ENCODE measurements around the gene GALNT14.
A peak's percentile ranks its signal among the peaks of the same experiment; 100 is the strongest.

Gene GALNT14

DNA sequence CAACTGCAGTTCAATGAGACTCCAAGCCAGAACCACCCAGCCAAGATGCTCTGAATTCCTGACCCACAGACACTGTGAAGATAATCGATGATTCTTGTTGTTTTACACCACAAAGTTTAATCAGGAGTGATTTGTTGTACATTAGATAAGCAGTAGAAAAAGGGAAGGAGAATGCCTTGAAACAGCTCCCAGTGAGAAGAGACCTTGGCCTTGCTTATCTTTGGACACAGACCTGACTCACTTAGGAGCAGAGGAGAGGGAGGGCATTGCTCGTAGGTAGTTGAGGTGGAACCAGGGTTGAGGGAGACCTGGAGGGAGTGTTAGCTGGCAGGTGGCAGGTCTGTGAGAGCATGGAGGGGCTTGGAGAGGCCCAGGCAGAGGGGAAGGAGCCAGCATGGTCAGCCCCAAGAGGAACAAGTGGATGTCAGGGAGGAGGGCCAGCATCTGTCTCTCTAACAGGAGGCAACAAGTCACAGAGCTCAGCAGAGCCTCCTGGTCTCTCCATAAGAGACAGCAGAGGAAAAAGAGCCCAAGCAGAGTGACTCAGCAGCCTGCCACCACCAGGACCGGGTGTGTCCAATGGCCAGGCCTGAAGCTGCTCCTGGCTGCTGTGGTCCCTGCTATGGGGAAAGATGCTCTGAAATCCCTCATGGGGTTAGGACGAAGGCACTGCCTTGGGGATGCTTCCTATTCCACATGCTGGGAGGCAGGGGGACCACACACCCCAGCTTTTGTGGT, 169.4 kb downstream of the GALNT14 start:
- no peak for DNase-seq

DNA sequence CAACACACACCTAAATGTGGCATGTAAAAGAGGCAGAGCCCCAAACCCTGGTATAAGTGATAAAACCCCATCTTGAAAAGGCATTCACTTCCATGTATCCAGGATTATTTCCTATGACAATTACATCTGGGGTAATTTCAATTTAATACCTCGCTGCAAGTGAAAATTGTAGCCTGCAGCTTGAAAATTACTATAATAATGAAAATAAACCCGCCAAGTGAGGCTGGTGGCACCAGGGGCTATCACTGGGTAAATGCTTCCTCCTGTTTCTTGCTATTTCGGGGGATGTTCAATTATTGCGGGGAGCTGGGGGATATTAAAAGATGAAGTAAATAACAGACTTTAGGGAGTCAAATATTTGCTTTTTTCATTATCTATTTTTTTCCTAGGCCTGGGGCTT, 171.5 kb downstream of the GALNT14 start:
- no peak for DNase-seq

DNA sequence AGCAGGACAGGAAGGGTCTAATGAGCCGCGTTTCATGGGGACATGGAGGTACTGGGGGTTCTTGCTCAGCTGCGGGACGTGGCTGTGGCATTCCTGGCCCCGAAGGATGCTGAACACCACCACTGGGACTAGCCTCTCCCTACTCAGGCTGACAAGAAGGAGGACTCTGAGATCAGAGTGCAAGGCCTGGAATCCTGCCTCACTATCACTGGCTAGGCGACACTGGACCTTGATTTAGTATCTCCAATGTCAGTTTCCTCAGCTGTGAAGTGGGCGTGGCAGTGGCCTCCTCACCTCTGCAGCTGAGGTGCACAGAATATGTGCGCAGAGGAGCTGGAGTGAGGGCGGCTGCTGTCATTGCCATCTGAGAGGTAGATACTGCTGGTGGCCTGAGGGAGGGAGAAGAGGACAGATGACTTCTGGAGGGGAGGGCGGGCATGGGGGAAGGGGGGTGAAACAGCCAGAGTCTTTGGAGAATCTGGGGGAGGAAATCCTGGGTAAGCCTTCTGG, 173.2 kb downstream of the GALNT14 start:
- DNase-seq: no peak

DNA sequence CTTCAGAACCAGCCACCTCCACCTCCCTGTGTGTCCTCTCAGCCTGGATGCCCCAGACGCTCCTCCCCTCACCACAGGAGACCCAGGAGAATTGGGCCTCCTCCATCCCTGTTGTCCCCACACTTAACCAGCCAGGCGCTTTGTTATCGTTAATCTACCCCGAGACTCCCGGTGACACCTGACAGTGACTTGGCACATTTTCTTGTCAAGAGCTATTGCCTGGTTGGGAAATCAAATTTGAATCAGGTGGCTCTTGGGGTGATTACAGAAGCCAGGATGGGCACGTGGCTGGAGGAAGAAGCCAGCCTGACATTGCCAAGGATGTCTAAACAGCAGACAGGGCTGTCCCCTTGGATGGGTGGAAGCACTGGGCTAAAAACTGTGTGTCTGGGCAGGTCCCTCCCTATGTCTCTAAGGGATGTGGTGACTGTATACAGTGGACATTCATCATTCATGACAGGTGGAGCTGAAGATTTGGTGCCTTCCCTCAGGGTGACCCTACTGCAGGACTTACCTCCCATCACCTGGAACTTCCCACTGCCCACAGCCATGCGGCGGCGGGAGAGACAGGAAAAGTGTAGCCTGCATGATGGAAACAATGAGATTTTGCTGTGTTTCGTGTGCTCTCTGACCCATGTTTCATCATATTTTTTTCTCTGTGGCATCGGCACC, 173.8 kb downstream of the GALNT14 start:
- DNase-seq: no peak

DNA sequence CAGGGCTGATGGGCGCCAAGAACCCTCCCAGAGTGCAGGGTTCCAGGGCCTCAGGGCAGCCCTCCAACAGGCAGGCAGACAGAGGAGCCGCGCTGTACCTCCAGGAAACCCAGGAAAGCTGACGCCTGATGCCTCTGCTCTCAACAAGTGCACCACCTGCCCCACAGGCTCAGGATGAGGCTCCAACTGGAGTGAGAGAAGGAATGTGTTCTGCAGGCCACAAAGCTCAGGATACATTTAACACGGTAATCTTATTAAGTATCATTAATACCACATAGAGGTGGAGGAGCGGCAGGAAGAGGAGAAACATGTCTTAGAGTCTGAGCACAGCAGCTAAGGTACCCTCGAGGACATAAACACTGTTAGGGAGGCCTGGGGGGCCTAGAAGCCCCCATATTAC, 175.1 kb downstream of the GALNT14 start:
- DNase-seq: no peak

DNA sequence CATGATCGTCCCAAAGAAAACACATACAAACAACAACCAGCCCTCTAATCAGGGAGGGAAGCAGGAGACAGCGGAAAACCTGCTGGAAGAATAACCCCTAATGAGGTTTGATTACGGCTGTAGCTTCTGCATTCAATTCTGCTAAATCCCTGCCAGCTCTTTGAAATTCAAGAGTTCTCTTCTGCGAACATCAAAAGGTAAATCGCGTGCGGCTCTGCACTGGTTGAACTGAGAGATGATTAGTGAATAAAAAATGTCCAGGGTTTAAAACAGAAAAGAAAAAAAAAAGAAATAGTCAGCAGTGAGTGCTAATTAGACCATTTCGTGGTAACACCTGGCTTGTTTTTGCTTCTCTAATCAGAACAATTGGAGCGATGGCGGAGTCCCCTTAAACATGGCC, 178.0 kb downstream of the GALNT14 start:
- no peak for DNase-seq

DNA sequence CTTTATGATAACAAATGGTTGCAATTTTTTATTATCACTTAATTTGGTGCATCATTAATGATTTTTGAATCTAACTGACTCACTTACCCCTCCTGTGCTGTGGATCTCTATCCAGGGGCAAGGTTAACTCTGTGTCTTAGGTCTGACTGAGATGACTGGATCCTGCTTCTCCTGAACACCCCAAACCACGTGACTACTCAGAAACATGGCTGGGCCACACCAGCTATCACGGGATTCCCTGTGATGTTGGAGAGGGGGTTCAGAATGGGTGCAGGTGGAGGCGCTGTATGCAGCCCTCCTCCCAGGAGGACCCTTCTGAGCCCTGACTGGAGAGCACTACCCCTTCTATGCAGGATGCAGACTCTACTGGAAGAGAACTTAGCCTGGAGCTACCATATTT, 178.6 kb downstream of the GALNT14 start:
- DNase-seq: no peak

DNA sequence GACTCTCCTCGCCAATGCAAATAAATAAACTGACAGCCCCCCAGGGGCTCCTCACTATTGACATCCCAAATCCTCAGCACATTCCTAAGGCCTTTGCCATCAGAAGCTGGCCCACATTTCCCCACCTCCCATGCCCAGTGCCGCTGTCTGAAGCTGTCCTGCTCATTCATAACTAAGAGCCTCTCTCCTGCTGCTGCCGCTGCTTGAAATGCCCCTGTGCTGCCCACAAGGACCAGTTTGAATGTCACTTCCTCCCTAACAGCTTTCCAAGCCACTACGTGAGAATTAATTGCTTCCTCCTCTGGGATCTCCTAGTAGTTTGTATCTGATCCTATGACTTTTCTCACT, 179.3 kb downstream of the GALNT14 start:
- DNase-seq: no peak

DNA sequence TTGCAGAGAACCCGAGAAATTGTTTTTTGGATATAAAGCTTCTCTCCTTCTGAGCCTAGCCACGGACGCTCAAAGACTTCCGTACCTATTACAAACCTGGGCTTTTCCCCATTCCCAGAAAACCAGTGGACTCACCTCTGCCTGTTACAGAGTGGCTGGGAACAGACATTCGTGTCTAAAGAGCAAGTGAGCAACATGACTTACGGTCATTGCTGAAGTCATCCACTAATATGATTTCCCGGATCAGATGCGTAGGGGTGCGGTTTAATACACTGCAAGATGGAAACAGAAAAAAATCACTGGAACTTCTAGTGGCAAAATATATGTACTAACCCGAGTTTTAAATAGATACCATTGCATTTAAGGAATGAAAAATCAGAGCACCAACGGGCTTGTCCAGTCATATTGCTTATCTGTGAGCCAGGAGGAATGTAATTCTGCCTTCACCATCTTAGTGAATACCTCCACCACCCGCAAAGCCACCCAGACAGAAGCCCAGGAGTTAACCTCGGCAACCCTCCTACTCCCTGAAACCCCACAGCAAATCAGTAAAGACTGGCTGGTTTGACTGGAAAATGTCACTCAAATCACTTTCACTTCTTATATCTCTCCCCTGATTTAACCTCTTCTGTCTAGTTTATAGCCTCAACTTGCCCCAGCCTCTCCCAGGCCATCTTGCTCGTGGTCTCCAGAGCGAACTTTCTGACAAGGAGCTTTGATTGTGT, 179.9 kb downstream of the GALNT14 start:
- no peak for DNase-seq

DNA sequence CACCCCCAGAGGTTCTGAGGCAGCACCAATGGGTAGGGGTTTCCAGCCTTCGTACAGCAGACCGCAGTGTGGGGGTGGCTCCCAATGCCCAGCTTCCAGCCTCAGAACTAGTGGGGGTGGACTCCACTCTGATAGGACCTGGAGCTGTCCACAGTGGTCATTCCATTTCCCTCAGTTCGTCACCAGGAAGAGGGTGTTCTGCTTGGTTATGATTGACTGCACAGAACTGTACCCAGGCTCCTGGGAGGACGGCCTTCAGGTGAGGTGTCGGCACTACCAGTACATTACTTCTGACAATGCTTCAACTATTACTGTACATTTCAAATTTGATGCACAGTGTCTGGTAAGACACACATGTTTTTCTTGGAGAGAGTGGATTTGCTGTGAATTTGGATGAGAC, 180.6 kb downstream of the GALNT14 start:
- DNase-seq: no peak

DNA sequence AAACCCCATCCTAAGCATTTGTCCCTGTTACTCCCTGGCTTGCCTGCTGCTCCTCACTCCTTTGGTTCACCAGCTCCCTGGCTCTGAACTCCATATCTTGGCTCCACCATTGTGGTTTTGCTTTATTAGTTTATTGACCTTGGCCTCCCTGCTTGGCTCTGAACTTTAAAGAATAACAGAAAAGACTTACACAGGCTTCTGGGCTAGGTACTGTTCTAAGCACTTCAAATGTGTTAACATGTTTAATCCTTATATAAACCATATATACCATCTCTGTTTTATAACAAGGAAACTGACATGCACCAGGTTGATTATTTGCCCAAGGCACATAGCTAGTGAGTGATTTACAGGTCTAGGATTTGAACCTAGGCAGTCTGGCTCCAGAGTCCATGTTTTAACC, 181.2 kb downstream of the GALNT14 start:
- no peak for DNase-seq

DNA sequence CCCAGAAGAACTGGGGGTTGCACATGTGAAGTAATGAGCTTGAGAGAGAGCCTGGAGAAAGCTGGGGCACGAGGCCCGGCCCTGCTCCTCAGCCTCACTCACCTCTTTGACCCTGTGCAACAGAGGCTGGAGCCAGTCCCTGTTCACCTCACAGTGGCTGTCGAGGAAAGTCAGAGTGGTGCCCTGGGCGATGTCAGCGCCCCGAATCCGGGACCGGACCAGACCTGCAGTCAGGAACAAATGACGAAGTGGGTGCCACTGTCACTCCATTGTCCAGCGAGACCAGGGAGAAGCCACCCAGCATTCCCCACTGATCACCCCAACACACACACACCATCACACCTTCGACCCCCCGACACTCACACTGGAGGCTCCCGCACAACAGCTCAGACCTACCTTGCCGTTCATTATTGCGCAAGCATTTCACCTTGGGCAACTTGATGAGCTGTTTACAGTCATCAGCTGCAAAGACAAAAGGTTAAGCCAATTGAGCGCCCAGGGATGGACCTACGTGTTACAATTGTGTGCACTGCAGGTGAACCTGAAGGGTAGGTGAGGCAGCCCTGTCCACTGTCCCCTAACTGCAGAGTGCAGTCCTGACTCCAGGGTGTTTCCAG, 182.6 kb downstream of the GALNT14 start:
- no peak for DNase-seq

DNA sequence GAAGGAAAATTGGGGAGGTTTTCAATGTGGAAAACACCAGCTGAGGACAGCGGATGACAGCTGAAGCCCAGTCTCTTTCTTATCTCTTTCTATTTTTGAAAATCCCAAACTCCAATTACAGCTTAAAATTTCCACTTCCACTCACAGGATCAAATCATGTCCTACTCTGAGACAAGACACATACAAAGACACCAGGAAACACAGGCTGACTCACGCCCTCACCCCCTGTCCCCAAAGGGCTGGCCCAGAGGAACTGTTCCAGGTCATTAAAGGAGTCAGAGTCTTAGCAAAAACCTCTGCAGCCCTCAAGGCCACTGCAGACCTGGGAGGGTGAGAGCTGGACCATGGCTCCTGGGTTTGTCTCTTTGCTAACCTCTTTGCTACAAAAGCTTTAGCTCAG, 187.9 kb downstream of the GALNT14 start:
- DNase-seq: no peak

DNA sequence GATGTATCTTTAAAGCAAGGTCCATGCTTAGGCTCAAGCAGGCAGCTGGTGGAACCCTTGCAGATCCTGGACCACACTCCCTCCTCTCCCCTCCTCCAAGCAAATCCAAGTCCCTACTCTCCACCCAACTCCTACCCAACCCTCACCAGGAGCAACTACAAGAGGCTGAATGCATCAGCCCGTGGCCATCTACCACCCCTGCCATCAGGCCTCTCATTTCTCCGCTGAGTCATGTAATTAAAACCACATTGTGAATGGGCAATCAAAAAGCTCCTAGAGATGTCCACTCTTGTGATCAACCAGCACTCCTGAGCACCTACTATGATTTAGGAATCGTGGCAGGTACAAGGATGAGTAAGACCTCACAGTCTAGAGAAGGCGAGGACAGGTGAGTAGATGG, 188.8 kb downstream of the GALNT14 start:
- DNase-seq: no peak

DNA sequence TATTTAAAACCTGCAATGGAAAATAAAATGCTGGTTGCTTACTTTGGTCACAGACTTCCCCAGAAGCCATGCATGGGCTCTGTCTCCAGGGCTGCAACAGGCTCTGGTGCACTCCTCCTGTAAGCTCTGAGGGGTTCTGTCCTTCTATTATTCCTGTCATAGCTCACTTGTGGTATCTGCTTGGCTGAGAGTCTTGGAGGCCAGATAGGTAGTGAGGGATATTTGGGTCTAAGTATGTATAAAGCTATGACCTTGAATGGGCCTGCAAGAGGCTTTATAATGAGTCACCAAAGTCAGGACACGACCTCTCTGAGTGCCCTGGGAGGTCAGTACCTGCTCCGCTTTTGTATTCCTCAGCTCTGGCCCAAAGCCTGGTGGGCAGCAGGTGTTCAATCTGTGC, 189.4 kb downstream of the GALNT14 start:
- DNase-seq: no peak

DNA sequence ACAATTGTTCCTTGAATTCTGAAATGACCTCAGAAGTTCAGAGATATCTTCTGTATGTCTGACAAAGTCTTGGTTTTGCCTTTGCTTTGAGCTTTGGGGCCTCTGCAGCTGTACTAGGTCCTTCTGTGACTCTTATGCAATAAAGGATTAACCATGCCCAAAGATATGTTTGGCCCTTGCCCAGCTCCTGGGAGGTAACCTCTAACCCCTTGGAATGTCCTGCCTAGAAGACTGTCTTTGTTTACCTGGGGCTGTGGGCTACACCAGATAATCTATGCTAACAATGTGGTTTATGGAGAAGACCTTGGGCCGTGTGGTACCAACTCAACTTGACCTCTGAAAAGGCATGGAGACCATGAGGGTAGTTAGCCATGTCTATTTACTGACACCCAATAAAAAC, 190.1 kb downstream of the GALNT14 start:
- DNase-seq: peak; percentile 10

DNA sequence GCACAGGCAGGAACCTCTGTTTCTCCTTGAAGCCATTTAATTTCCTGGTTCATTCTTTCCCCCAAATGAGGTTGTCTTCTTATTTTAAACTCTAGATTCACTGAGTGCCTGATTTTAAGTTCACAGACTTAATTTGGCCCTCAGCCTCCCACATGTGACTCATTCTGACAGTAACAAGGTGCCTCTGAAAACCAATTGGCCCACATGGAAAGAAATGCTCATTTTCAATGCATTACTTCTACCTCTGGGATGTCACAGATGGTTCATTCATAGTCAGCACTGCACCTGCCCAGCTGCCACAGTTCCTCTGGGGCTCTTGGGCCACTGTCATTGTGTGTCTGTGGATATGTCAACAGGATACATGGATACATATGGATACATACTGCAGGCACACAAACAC, 190.6 kb downstream of the GALNT14 start:
- no peak for DNase-seq

DNA sequence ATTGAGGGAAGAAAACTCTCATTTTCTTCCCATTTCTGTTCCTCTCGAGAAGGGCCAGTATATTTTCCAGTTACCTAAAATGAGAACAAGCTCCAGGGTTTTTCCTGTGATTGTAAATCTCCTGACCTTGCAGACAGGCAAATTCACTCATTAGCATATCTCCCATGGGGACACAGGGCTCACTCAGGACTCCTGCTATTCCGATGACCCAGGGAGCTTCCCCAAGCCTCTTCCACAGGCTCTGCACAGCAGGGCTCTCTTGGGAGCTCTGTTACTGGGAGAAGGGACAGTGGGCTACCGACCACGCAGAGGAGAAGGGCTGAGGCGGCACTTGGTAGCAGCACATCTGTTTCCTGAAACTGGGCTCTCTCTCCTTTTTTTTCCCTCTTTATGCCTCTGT, 195.8 kb downstream of the GALNT14 start:
- no peak for DNase-seq

DNA sequence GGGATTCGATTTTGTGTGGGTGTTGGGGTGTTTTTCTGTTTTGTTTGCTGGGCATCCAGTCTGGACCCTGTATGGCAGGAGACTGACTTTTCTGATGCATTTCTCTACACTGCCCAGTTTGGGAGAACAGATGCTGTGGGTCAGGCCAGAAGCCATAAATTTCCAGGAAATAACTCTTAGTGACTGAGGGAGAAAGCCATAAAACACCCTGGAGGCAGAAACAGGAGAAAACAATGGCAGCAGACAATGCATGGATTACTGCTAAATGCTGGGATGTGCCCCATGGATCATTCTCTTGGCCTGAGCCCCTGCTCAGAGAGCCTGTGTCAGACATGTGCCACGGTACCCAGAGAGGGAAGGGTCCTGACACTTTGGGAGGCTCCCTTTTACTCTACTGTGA, 197.4 kb downstream of the GALNT14 start:
- no peak for DNase-seq

DNA sequence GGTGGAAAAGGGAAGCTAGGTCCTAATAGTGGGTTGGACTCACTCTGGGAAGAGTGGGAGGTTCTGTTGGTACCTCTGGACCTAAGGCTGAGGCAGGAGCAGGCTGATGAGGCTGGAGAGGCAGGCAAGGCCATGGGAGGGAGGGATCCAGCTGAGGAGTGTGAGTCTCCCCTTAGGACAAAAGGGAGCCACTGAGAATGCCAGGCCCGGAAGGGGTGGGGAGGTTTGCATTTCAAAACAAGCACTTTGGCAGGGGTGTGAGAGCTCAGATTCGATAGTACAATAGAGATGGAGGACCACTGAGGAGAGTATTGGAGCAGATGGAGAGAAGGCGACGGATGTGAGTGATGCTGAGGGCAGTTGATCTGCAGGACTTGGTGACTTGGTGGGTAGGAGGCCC, 198.9 kb downstream of the GALNT14 start:
- no peak for DNase-seq

DNA sequence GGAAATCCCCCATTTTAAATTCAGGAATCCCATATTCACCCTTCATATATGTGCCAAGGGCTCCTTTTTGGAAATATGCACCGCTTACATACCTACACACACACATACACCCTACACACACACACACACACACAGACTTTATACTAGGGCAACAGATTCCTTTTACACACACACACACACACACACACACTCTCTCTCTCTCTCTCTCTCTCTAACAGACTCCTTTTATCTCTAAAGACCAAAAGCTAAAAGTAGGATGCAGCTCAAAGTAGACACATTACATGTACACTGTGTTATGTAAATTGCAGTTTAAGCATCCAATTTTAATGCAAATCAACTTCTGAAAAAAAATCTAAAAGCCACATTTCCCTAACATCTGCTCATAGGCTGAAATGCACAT, 200.0 kb downstream of the GALNT14 start:
- no peak for DNase-seq

DNA sequence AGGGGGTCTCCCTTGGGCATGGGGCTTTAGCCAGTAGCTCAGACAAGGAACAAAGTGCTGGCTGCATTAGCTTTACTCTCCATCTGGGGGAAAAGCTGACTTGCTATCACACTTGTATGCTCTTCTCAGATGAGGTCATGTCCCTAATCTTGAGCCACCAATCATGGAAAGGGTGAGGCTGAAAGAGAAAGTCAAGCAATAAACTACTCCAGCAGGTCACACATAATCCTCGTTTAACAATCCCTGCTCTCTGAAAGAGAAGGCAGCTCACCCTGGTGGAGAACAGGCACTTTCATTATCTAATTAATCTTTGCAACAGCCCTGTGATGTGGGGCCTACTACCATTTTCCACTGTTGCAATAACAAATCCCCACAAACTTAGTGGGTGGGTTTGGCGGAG, 201.3 kb downstream of the GALNT14 start:
- DNase-seq: no peak

DNA sequence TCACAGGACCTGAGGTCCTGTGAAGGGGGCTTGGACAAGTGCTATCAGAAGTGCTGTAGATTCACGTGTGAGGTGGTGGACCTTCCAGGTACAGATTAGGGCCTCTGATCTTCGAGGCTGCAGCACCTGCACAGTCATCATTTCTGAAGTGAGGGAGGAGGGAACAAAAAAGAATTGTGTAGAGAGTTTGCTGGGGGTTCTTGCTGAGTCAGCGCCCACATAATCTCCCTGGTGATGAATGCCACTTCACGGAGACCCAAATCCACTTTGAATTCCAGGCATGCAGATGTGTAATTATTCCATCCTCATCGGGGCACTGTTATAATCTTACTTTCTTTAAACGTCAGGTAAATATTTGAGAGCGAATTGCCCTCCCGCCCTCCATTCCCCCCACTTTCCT, 202.4 kb downstream of the GALNT14 start:
- DNase-seq: no peak

DNA sequence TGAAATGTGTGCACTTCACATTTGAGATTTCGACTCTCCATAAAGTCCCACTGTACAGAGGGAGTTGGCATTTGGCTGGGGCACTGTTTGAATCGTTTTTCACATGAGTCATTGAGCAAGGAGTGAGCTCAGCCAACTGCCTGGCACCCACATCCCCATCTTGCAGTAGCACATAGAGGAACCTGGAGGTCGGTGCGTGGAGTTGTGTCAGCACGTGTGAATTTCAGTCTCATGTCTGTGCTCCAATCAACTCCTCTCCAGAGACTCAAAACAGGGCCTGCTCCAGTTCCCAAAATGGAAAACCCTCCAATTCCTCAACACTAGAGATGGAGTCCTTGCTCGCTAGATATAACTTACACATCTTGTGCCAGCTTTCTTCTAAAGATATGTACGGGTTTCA, 204.2 kb downstream of the GALNT14 start:
- no peak for DNase-seq

Measured in T1000 (cell line).